Stimulated activated CD4-positive, alpha-beta T cell treated with anti-CD3 and anti-CD28 coated beads, TNF-alpha, amount 100 ng/mL, for 4 hours (primary cell): Measurements from ENCODE around the gene PRSS12.
"Not testable (repeated sequence)": the region's sequence is repeated elsewhere in the genome, so short reads cannot be mapped to it uniquely, and the experiment has no call there.

Experiments used
- DNase-seq, 3 experiments: peaks; one replicate each; pipeline ENCODE4 v3.0.0-alpha.2; 2020; ENCODE audit warnings: low read depth in 3 of 3

PRSS12 gene, protein sequence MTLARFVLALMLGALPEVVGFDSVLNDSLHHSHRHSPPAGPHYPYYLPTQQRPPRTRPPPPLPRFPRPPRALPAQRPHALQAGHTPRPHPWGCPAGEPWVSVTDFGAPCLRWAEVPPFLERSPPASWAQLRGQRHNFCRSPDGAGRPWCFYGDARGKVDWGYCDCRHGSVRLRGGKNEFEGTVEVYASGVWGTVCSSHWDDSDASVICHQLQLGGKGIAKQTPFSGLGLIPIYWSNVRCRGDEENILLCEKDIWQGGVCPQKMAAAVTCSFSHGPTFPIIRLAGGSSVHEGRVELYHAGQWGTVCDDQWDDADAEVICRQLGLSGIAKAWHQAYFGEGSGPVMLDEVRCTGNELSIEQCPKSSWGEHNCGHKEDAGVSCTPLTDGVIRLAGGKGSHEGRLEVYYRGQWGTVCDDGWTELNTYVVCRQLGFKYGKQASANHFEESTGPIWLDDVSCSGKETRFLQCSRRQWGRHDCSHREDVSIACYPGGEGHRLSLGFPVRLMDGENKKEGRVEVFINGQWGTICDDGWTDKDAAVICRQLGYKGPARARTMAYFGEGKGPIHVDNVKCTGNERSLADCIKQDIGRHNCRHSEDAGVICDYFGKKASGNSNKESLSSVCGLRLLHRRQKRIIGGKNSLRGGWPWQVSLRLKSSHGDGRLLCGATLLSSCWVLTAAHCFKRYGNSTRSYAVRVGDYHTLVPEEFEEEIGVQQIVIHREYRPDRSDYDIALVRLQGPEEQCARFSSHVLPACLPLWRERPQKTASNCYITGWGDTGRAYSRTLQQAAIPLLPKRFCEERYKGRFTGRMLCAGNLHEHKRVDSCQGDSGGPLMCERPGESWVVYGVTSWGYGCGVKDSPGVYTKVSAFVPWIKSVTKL

GRCh38 chr4:118352843-118353533 lies at the start of gene PRSS12:
PRSS12 (minus strand) TSS chr4:118353003; CDS start chr4:118352720, 283 bp downstream.
- peak; percentile 1 to 27 (median 4) for DNase-seq

GRCh38 chr4:118400356-118400755 lies 47.6 kb upstream of the PRSS12 start:
- DNase-seq: no peak

- not testable (repeated sequence) for DNase-seq
Measured at GRCh38 chr4:118399883-118400282, 47.1 kb upstream of the PRSS12 start.

DNA sequence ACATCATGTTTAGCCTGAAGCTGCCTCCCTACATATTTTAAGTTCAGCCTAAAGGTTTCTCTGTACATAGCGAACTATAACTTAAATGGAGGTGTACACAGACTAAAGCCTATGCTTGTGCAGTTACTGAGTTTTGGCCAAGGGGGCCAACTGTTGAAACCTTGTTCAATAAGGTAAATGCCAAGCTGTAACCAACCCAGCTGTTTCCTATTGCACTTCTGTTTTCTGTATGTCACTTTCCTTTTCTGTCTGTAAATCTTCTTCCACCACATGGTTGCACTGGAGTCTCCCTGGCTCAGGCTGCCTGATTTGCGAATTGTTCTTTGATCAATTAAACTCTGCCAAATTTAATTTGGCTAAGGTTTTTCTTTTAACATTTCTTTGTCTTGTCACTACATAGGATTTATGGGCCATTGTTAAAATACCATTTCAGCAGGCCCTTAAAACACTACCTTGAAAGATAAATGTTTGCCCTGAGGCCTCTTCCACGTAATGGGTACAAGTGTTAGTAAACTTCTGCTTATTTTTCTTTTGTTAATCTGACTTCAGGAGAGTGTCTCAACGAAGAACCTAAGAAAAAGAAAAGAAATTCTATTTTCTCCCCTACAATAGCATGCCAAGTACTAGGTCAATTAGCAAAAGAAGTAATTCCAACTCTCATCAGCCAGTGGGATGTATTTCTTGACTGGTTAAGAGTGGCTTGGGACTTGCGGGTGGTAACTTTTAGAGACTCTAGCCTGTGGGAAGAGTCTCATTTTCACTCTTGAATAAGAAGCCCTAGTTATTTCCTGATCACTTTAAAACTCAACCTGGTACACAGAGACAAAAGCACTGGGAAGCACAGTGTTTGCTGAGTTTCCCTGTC lies 45.7 kb upstream of the PRSS12 start:
- DNase-seq: no peak

DNA sequence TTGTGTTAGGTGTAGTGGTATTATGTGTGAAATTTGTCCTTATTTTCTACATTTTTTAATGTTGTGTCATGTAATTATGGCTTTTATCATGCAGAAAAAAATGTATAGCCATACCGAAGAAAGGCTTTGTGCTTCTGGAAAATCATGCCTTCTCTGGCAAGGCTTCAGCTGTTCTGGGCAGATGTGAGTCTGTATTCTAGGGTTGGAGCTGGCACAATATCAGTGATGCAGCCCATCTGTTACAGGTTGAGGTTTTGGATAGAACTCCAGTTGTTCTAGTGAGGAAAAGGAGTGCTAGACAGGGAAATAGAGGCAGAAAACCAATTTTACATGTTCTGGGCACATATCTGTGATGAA lies 44.8 kb upstream of the PRSS12 start:
- DNase-seq: no peak

- DNase-seq: no peak
Measured at GRCh38 chr4:118396881-118397622, 44.2 kb upstream of the PRSS12 start.

- DNase-seq: no peak
Measured at GRCh38 chr4:118395057-118395644, 42.3 kb upstream of the PRSS12 start.

DNA sequence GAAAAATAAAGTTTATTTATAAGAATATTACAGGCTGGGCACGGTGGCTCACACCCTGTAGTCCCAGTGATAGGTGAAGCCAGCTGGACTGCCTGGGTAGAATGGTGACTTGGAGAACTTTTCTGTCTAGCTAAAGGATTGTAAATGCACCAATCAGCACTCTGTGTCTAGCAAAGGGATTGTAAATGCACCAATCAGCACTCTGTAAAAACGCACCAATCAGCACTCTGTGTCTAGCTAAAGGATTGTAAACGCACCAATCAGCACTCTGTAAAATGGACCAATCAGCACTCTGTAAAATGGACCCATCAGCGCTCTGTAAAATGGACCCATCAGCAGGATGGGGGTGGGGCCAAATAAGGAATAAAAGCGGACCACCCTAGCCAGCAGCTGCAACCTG lies 39.7 kb upstream of the PRSS12 start:
- DNase-seq: not testable (repeated sequence)

GRCh38 chr4:118390121-118390520 lies 37.3 kb upstream of the PRSS12 start:
- no peak for DNase-seq

DNA sequence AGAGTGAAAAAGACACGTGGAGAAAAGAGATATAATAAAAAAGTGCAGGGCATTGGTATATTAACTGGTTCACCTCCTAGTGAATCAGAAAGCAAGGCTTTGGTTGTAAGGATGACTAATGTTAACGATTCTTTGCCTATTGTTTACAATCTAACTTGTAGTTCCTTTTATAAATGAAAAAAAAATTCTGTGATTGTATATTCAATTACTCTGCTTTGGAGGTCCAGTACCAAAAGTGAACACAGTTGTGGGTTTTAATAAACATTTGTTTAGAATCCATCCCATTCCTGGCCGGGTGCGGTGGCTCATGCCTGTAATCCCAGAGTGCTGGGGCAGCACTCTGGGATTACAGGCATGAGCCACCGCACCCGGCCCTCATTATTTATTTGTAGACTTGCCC lies 36.9 kb upstream of the PRSS12 start:
- no peak for DNase-seq

- DNase-seq: no peak
Measured at GRCh38 chr4:118388606-118389005, 35.8 kb upstream of the PRSS12 start.

- no peak for DNase-seq
Measured at GRCh38 chr4:118381902-118382301, 29.1 kb upstream of the PRSS12 start.

GRCh38 chr4:118373614-118374255 lies 20.9 kb upstream of the PRSS12 start:
- DNase-seq: no peak

DNA sequence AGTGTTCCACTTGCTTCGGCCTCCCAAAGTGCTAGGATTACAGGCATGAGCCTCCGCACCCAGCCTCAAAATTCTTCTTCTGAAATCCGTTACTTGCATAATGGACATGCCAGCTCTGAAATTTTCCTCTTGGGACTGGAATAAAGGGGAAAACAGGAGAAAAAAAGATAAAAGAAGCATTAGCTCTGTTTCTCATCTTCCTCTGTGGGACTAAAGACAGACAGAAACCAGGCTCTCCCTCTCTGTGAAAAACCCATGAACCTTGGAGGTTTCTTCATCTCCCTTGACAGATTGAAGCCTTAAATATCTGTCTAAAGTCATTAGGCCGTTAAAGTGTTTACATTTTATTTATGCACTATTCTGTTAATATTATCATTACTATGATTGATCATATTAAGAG lies 19.4 kb upstream of the PRSS12 start:
- no peak for DNase-seq

DNA sequence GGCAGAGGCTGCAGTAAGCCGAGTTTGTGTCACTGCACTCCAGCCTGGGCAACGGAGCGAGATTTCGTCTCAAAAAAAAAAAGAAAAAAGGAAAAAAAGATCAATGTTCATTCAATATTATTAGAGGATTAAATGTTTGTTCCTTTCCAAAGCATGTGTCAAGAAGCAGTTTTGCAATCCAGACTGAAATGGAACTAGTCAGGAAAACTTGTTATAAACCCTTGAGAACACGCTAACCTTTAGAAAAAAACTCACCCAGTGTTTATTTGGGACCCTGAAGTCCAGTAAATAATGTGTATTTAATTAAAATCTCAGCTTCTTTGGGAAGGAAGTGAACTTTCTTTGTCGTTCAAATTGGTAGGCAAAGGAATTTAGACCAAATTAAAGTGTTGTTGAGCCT lies 16.4 kb upstream of the PRSS12 start:
- no peak for DNase-seq

GRCh38 chr4:118367872-118368271 lies 15.1 kb upstream of the PRSS12 start:
- no peak for DNase-seq

- DNase-seq: no peak
Measured at GRCh38 chr4:118367361-118367760, 14.6 kb upstream of the PRSS12 start.

- DNase-seq: no peak
Measured at GRCh38 chr4:118363166-118363565, 10.4 kb upstream of the PRSS12 start.

DNA sequence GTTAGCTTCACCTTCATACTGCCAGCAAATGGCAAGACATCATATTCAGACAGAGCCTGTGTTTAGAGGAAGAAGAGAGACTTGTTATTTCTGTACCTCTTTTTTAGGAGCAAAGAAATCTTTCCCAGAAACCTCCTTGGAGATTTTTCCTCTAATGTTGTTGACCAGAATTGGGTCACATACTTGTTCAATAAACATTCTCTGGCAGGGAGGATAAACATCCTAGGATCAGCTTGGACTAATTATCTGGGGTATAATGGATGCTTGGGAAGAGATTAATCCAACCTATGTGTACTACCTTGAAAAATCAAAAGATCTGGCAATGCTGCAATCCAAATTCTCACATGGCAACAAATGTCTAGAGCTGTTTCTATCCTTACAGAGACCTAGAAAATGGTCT lies 8.4 kb upstream of the PRSS12 start:
- no peak for DNase-seq

- DNase-seq: no peak
Measured at GRCh38 chr4:118360106-118360505, 7.3 kb upstream of the PRSS12 start.
